LHCN-M2 (cell line): ENCODE measurements around the gene OR6K2. TPM values are rescaled to one million over a fixed set of nuclear protein-coding genes. Genes with fewer than 3 reads are reported as not detected.
"Not testable (repeated sequence)": the region's sequence is repeated elsewhere in the genome, so short reads cannot be mapped to it uniquely, and the experiment has no call there.

Source experiments
- DNase-seq: peaks from one replicate; pipeline ENCODE4 v3.0.0-alpha.2; 2012; ENCODE audit warnings: low read depth
- polyA plus RNA-seq: library from polyadenylated mRNA; unstranded; fragments of >200 nt; gene quantifications from one replicate; pipeline ENCODE4 v1.2.1, GENCODE V29; 2012; ENCODE audit warnings: missing spikeins
- total RNA-seq: library from RNA; depleted of rRNA; stranded (reverse); fragments of >200 nt; gene quantifications from 2 replicates; pipeline ENCODE4 v1.2.3, GENCODE V29; 2014; rRNA removed

The OR6K2 gene
- not detected in 2 replicates for total RNA-seq
- polyA plus RNA-seq = not detected

- DNase-seq = no peak
These were observed at the start of gene OR6K2 for GRCh38 chr1:158700552-158700951. TSS of gene OR6K2 (minus strand) at chr1:158700652. CDS start at chr1:158700652, 0 bp downstream.

GRCh38 chr1:158735848-158736247, 35.4 kb upstream of the OR6K2 start:
- DNase-seq = no peak

- no peak for DNase-seq
These were observed 32.1 kb upstream of the OR6K2 start for GRCh38 chr1:158732524-158732923.

GRCh38 chr1:158731707-158732106, 31.3 kb upstream of the OR6K2 start:
- no peak for DNase-seq

GRCh38 chr1:158730453-158730852, 30.0 kb upstream of the OR6K2 start:
- DNase-seq = no peak

- no peak for DNase-seq
These were observed 28.2 kb upstream of the OR6K2 start for GRCh38 chr1:158728510-158729225.

GRCh38 chr1:158724442-158724841, 24.0 kb upstream of the OR6K2 start:
- DNase-seq = no peak

- DNase-seq = no peak
These were observed 20.2 kb upstream of the OR6K2 start, which contains the start of gene OR6K3 for GRCh38 chr1:158720620-158721019. TSS of gene OR6K3 (minus strand) at chr1:158720720. CDS start at chr1:158718115, 2,605 bp downstream.

- no peak for DNase-seq
These were observed 19.2 kb upstream of the OR6K2 start for GRCh38 chr1:158719664-158720063.

GRCh38 chr1:158717344-158717743, 16.9 kb upstream of the OR6K2 start:
- no peak for DNase-seq

GRCh38 chr1:158716335-158716734, 15.9 kb upstream of the OR6K2 start:
- no peak for DNase-seq

GRCh38 chr1:158714754-158715153, 14.3 kb upstream of the OR6K2 start:
- no peak for DNase-seq

- DNase-seq = no peak
These were observed 10.6 kb upstream of the OR6K2 start for GRCh38 chr1:158711098-158711497.

- no peak for DNase-seq
These were observed 5.6 kb upstream of the OR6K2 start for GRCh38 chr1:158706096-158706495.

- DNase-seq = no peak
These were observed 5.9 kb downstream of the OR6K2 start for GRCh38 chr1:158694596-158694995.

- no peak for DNase-seq
These were observed 8.1 kb downstream of the OR6K2 start for GRCh38 chr1:158692356-158692755.

GRCh38 chr1:158691907-158692306, 8.5 kb downstream of the OR6K2 start:
- DNase-seq = no peak

GRCh38 chr1:158691149-158691548, 9.3 kb downstream of the OR6K2 start:
- DNase-seq = not testable (repeated sequence)

GRCh38 chr1:158689875-158690274, 10.6 kb downstream of the OR6K2 start:
- no peak for DNase-seq

GRCh38 chr1:158689110-158689509, 11.3 kb downstream of the OR6K2 start:
- no peak for DNase-seq

- DNase-seq = not testable (repeated sequence)
These were observed 12.1 kb downstream of the OR6K2 start for GRCh38 chr1:158688343-158688742.

- DNase-seq = no peak
These were observed 13.4 kb downstream of the OR6K2 start for GRCh38 chr1:158687037-158687436.
